IPS-NIHi7 (cell line): ENCODE measurements around the gene ZMYND15.
"Not testable (repeated sequence)": the region's sequence is repeated elsewhere in the genome, so short reads cannot be mapped to it uniquely, and the experiment has no call there.

Source experiments
- DNase-seq: peaks from one replicate; pipeline ENCODE4 v3.0.0; 2012; ENCODE audit warnings: mixed read lengths; ENCODE audit errors: extremely low spot score

Gene ZMYND15, protein sequence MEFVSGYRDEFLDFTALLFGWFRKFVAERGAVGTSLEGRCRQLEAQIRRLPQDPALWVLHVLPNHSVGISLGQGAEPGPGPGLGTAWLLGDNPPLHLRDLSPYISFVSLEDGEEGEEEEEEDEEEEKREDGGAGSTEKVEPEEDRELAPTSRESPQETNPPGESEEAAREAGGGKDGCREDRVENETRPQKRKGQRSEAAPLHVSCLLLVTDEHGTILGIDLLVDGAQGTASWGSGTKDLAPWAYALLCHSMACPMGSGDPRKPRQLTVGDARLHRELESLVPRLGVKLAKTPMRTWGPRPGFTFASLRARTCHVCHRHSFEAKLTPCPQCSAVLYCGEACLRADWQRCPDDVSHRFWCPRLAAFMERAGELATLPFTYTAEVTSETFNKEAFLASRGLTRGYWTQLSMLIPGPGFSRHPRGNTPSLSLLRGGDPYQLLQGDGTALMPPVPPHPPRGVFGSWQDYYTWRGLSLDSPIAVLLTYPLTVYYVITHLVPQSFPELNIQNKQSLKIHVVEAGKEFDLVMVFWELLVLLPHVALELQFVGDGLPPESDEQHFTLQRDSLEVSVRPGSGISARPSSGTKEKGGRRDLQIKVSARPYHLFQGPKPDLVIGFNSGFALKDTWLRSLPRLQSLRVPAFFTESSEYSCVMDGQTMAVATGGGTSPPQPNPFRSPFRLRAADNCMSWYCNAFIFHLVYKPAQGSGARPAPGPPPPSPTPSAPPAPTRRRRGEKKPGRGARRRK

DNA sequence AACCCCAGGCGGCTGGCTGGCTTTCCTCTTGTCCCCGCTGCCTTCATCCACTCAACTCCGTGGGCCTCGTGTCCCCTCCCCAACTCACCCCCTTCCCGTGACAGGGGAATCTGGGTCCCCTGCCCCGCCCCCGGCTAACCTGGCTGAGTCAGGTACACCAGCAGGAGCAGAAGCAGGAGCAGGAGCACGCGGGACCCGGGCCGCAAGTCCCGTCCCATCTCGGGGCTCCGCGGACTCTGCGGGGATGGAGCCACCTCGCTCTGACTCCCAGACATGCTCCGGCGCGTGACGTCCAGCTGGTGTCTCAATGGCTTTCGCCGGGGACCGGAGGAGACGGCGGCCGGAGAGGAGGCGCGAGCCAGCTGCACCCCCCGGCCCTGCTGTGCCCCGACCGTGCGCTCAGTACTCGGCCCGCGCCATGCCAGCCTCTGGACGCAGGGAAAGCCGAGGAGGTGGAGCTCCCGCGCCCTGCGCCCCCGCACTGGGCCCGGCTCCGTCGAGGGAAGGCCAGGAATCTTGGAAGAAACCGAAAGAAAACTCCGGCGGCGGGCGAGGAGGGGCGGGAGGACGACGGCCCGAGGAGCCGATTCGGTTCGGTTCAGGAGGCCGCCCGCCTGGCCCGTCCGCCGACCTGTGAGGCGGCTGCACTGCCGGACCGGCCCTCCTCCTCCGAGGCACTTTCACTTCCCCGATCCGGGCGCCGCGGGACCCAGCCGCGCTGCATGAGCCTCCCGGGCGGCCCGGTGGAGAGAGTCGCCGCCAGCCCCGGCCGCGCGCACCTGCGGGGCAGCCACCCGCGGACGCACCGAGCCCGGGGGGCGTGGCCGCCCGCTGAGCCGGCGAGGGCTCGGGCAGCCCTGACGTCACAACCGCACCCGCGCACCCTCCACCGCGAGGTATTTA is at the start of gene ZMYND15, which contains the start of gene CXCL16:
Gene ZMYND15 (plus strand): TSS at position 712 of the 903 bp plus-strand sequence. CDS start 716 bp downstream, outside the sequence.
Gene CXCL16 (minus strand): TSS at position 807 of the 903 bp plus-strand sequence. CDS start 589 bp downstream, at position 218.
- peak; percentile 44 for DNase-seq

- not testable (repeated sequence) for DNase-seq
Measured at GRCh38 chr17:4689872-4690271, 49.8 kb upstream of the ZMYND15 start.

- no peak for DNase-seq
Measured at GRCh38 chr17:4690745-4691144, 48.9 kb upstream of the ZMYND15 start.

- no peak for DNase-seq
Measured at GRCh38 chr17:4691686-4692085, 47.9 kb upstream of the ZMYND15 start.

DNA sequence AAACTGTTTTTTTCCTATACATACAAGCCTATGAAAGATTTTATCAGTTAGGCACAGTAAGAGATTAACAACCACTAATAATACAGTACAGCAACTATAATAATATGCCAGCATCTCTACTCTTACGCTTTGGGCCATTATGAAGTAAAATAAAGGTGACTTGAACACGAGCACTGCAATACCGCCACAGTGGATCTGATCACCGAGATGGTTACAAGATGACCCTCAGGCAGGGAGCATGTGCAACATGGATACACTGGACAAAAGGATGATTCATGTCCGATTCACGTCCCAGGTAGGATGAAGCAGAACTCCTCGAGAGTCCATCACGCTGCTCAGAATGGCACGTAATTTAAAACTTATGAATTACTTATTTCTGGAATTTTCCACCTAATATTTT is 46.2 kb upstream of the ZMYND15 start:
- no peak for DNase-seq

DNA sequence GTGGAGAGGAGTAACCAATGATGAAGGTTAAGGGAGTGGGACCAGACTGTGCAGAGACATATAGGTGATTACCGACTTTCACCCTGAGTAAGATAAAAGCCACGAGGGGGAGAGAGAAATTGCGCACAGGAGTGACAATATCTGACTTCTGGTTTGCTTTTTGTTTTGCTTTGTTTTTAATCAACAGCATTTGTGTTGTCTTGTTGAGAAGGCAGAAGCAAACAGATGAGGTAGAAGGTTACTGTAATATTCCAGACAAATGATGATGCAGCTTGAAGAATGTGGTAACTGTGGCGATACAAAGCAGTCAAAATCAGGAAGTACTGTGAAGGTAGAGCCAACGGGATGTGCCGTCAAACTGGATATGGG is 43.2 kb upstream of the ZMYND15 start:
- no peak for DNase-seq

GRCh38 chr17:4699401-4700056 is 40.1 kb upstream of the ZMYND15 start:
- DNase-seq = not testable (repeated sequence)

DNA sequence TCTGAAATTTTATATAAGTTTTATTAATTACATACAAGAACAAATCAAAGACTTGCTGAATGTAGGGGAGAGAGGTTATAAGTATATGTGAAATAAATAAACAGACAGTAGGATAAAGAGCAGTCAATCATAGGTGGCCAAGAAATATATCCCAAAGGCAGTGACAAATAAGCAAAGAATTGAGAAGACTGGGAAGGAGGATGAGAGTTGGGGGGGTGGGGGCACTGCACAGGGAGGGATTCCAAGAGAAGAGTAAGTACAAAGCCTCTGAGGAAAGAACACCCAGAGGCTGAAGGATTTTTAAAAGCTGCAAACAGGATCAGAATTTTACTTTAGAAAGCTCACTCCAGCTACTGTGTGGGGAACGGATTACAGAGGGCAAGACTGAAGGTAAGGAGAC is 38.5 kb upstream of the ZMYND15 start:
- DNase-seq = no peak

- no peak for DNase-seq
Measured at GRCh38 chr17:4703330-4703691, 36.3 kb upstream of the ZMYND15 start.

GRCh38 chr17:4704574-4704907 is 35.1 kb upstream of the ZMYND15 start:
- DNase-seq = not testable (repeated sequence)

- no peak for DNase-seq
Measured at GRCh38 chr17:4704991-4705390, 34.6 kb upstream of the ZMYND15 start.

GRCh38 chr17:4706121-4706520 is 33.5 kb upstream of the ZMYND15 start:
- peak; percentile 40 for DNase-seq

- DNase-seq = no peak
Measured at GRCh38 chr17:4708436-4708835, 31.2 kb upstream of the ZMYND15 start.

GRCh38 chr17:4709794-4710692 is 29.6 kb upstream of the ZMYND15 start, which contains the start of gene ARRB2:
TSS of gene ARRB2 (plus strand) at chr17:4710632. CDS start at chr17:4710722, 90 bp downstream.
- DNase-seq = peak; percentile 96

GRCh38 chr17:4710693-4711634 is 28.7 kb upstream of the ZMYND15 start:
- DNase-seq = peak; percentile 32

DNA sequence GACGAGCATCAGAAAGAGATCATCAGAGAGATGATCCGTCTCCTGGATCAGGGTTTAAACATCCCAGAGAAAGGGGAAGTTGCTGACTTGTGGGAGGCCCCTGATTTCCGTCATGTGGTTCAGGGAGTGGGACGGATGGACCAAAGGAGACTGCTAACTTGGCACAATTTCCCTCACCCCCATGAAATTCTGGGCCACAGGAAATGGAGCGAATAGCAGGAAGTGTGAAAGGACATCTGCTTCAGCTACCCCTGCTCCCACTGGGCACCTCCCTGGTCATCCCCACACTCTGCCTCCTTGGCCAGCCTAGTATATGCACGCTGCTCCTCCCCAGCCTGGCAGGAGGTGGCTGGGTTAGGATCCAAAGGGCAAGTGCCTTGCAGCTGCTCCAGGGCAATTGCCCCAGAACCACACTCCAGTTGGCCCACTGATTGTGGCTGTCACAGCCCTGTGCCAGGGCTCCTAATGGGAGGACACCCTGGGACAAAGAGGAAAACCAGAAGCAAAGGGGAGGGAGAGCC is 27.9 kb upstream of the ZMYND15 start:
- DNase-seq = no peak

GRCh38 chr17:4712526-4712925 is 27.1 kb upstream of the ZMYND15 start:
- DNase-seq = no peak

GRCh38 chr17:4714340-4715062 is 25.1 kb upstream of the ZMYND15 start:
- not testable (repeated sequence) for DNase-seq
